Keratinocyte (primary cell): ENCODE measurements around the gene RFX2. TPM values are rescaled to one million over a fixed set of nuclear protein-coding genes. Genes with fewer than 3 reads are reported as not detected.

Experiments used
- DNase-seq: peaks from one replicate; pipeline ENCODE4 v3.0.0-alpha.2; 2011; ENCODE audit warnings: low read depth, missing footprints, low spot score
- FAIRE-seq: peaks from 2 replicates; lab custom pipeline; 2011; peaks lifted over from hg19 to GRCh38; lab: Jason Lieb, UNC
- H2AFZ ChIP-seq: 2 replicates; pipeline ENCODE4 v1.6.0; 2012; ENCODE audit warnings: low read length, control low read depth, inconsistent platforms; ENCODE audit not compliant: control insufficient read depth
- H3K27ac ChIP-seq: 2 replicates; pipeline ENCODE4 v1.5.1; 2011; ENCODE audit warnings: low read length; ENCODE audit not compliant: control insufficient read depth, insufficient read depth
- H3K27me3 ChIP-seq: 3 replicates; pipeline ENCODE4 v1.6.0; 2011; ENCODE audit warnings: low read length; ENCODE audit not compliant: control insufficient read depth, insufficient read depth; ENCODE audit errors: extremely low read depth
- H3K36me3 ChIP-seq, 2 experiments: 2 replicates in 1 of 2; 3 replicates in 1 of 2; pipeline ENCODE4 v1.5.1; 2011; ENCODE audit warnings: low read length in 2 of 2, mild to moderate bottlenecking in 1 of 2; ENCODE audit not compliant: control insufficient read depth in 2 of 2, insufficient read depth in 2 of 2; ENCODE audit errors: extremely low read depth in 1 of 2
- H3K4me1 ChIP-seq: 3 replicates; pipeline ENCODE4 v1.5.1; 2011; ENCODE audit warnings: low read length; ENCODE audit not compliant: control insufficient read depth, insufficient read depth; ENCODE audit errors: extremely low read depth
- H3K4me2 ChIP-seq: 3 replicates; pipeline ENCODE4 v1.6.0; 2011; ENCODE audit warnings: low read depth, low read length; ENCODE audit not compliant: control insufficient read depth, insufficient read depth; ENCODE audit errors: extremely low read depth
- H3K4me3 ChIP-seq, 3 experiments: fragments of 200-600 bp in 1 of 3; sonication (generic) in 1 of 3; 2 replicates in 2 of 3; 3 replicates in 1 of 3; pipeline ENCODE4 v1.5.1; 2011 to 2016; ENCODE audit warnings: low read length in 3 of 3, mild to moderate bottlenecking in 3 of 3, control low read depth in 2 of 3, inconsistent platforms in 1 of 3, low read depth in 1 of 3, mixed read lengths in 1 of 3, mixed run types in 1 of 3, moderate library complexity in 1 of 3; ENCODE audit not compliant: control insufficient read depth in 2 of 3, insufficient read depth in 2 of 3; ENCODE audit errors: extremely low read depth in 1 of 3
- H3K79me2 ChIP-seq: 2 replicates; pipeline ENCODE4 v1.6.0; 2012; ENCODE audit warnings: low read length; ENCODE audit not compliant: control insufficient read depth, insufficient read depth
- H3K9ac ChIP-seq: 3 replicates; pipeline ENCODE4 v1.6.0; 2011; ENCODE audit warnings: low read length; ENCODE audit not compliant: control insufficient read depth, insufficient read depth; ENCODE audit errors: extremely low read depth
- H3K9me1 ChIP-seq: 3 replicates; pipeline ENCODE4 v1.6.0; 2011; ENCODE audit warnings: low read length; ENCODE audit not compliant: control insufficient read depth, insufficient read depth; ENCODE audit errors: extremely low read depth
- H3K9me3 ChIP-seq: 2 replicates; pipeline ENCODE4 v1.5.1; 2012; ENCODE audit warnings: low read depth, low read length; ENCODE audit not compliant: control insufficient read depth
- H4K20me1 ChIP-seq: 3 replicates; pipeline ENCODE4 v1.6.0; 2011; ENCODE audit warnings: low read length; ENCODE audit not compliant: control insufficient read depth, insufficient read depth; ENCODE audit errors: extremely low read depth
- CTCF ChIP-seq, 3 experiments: IDR thresholded peaks in 1 of 3; conservative IDR thresholded peaks in 1 of 3; optimal IDR thresholded peaks in 1 of 3; 2 replicates in 2 of 3; 3 replicates in 1 of 3; pipeline versions ENCODE3 to v1.5.1; 2011; ENCODE audit warnings: low read length in 3 of 3, mild to moderate bottlenecking in 3 of 3, moderate library complexity in 2 of 3, control low read depth in 1 of 3, inconsistent platforms in 1 of 3; ENCODE audit not compliant: insufficient read depth in 2 of 3; ENCODE audit errors: extremely low read depth in 1 of 3
- EZH2 ChIP-seq: IDR thresholded peaks from one replicate; pipeline ENCODE4 v1.6.1; 2012; ENCODE audit warnings: inconsistent platforms, mild to moderate bottlenecking, low read length, moderate library complexity
- dilution Hi-C: fragments of 300-500 bp; cut with MboI; formaldehyde crosslinking; loops from one replicate; pipeline ENCODE4 v1.7.0; 2020; ENCODE audit warnings: low sequenced_read_pairs; ENCODE audit not compliant: extremely low pct_ligation_motif_present
- polyA plus RNA-seq, 5 experiments: library from polyadenylated mRNA; depleted of rRNA in 3 of 5; stranded (reverse) in 3 of 5; stranded (forward) in 1 of 5; unstranded in 1 of 5; fragments of >200 nt; gene quantifications; 1 replicate in 1 of 5; 2 replicates in 3 of 5; 3 replicates in 1 of 5; pipeline versions ENCODE4 v1.2.1 to v1.2.3, GENCODE V29; 2011 to 2012; ENCODE audit warnings: missing spikeins in 2 of 5, low read depth in 1 of 5, low replicate concordance in 1 of 5

The RFX2 gene
- polyA plus RNA-seq, 1 donor (not counting 4 experiments of a cell fraction or from before 2014, with no cell fraction given): 5.8 TPM

- Histone ChIP-seq H3K9ac (no peak overlapping the region), H3K4me1 (peaks cover 3% of the 10 kb centered on the region), H3K9me3 (no peaks in the 10 kb centered on the region), H4K20me1 (peaks cover 23% of the 10 kb centered on the region), H3K4me2 (no peak overlapping the region), H3K27ac (peak overlapping the region; percentile 12), H3K36me3 (peaks cover 6 to 10% of the 10 kb centered on the region in 2 experiments), H3K4me3 (no peak overlapping the region), H3K9me1 (peaks cover 3% of the 10 kb centered on the region), H3K27me3 (no peaks in the 10 kb centered on the region), H2AFZ (no peak overlapping the region), H3K79me2 (peaks cover 83% of the 10 kb centered on the region)
- no peak for DNase-seq
- TF ChIP-seq CTCF (optimal IDR thresholded peaks at IDR 0.05 in 1 of 3, IDR thresholded peaks at IDR 0.05 in 1 of 3, conservative IDR thresholded peaks at IDR 0.05 in 1 of 3; ENCODE audit: extremely low read depth in 1 of 3, insufficient read depth in 2 of 3, low read length in 3 of 3) (no peak), EZH2 (no peak)
- peak; percentile 17 for FAIRE-seq
- dilution Hi-C loops: no loop called here
These were observed 157.2 kb downstream of the RFX2 start for GRCh38 chr19:5953030-5953589.

DNA sequence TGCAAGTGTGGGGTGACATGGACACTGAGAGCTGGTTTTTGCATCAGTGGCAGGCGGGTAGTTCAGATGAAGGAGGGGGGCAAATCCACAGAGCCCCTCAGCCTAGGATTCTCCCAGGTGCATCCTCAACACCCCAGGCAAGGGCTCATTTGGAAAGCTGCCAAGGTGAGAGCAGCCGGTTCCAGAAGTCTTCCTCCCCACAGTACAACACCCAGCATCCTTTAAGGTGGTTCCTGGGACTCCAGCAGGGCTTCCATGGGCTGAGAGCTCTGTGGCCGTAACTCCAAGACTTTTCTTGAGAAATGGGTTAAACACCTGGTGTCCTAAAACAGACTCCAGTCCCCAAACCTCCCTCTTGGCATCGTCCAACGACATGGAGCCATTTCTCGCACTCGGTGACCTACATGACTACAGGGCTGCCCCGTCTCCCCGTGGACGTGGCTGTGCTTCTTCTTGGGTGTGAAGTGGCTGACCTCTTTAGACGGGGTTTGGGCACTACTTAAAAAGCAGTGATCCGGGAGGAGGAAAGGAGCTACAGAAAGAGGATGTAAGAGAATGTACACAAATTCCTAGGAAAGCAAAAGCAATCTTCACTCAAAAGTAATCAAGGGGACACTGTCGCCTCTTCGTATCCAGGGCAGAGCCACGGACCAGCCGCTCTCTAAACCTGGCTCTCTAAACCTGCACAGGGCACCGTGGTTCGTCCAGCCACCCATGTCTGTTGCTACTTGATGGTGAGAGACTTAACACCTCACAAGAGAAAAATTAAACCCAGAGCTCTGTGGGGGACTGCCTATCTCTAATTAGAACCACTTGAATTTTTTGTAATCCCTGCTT, 157.9 kb downstream of the RFX2 start:
- peaks cover 3% of the 10 kb centered on the region for H3K4me1 ChIP-seq
- TF ChIP-seq EZH2 (no peak), CTCF (optimal IDR thresholded peaks at IDR 0.05 in 1 of 3, IDR thresholded peaks at IDR 0.05 in 1 of 3, conservative IDR thresholded peaks at IDR 0.05 in 1 of 3; ENCODE audit: extremely low read depth in 1 of 3, insufficient read depth in 2 of 3, low read length in 3 of 3) (no peak)
- H3K27ac ChIP-seq: peak overlapping the region; percentile 12
- dilution Hi-C loops: no loop called here
- no peak overlapping the region for H2AFZ ChIP-seq
- FAIRE-seq (no peak), DNase-seq (no peak)
- H3K36me3 ChIP-seq: peaks cover 6 to 10% of the 10 kb centered on the region in 2 experiments
- H3K9ac ChIP-seq: no peak overlapping the region
- peaks cover 3% of the 10 kb centered on the region for H3K9me1 ChIP-seq
- H3K79me2 ChIP-seq: peaks cover 83% of the 10 kb centered on the region
- H4K20me1 ChIP-seq: peaks cover 20% of the 10 kb centered on the region
- no peaks in the 10 kb centered on the region for H3K27me3 ChIP-seq
- no peaks in the 10 kb centered on the region for H3K9me3 ChIP-seq
- H3K4me2 ChIP-seq: no peak overlapping the region
- no peak overlapping the region for H3K4me3 ChIP-seq
